ENCODE measurements around the gene HIVEP3. TPM values are rescaled to one million over a fixed set of nuclear protein-coding genes. Genes with fewer than 3 reads are reported as not detected.
A peak's percentile ranks its signal among the peaks of the same experiment; 100 is the strongest.

HIVEP3 gene
- total RNA-seq (2021) (8.1 and 11.0 TPM in 2 replicates), Bru-seq, nascent RNA (percentile 55 among the genes with signal in this experiment), BruChase-seq, experiment 1, labeled RNA remaining after a 2-hour chase (percentile 60 among the genes with signal in this experiment), BruChase-seq, experiment 2, labeled RNA remaining after a 6-hour chase (percentile 57 among the genes with signal in this experiment)
- long read RNA-seq, partial matches to known transcripts = 2 of 13 reads
- long read RNA-seq, other reads (novel, unspliced or antisense) = 9 of 13 reads

- intact Hi-C loops (cut with micrococcal nuclease; ENCODE audit: unreplicated experiment) = loop anchor here (1.0 to 10.0 kb wide), 3 partner anchors 106 to 226 kb away; no protein-coding TSS in a partner anchor
- Histone ChIP-seq H3K9me3 (ENCODE audit: insufficient read depth, low read depth) (no peaks in the 10 kb centered on the region), H4K20me1 (ENCODE audit: insufficient read depth) (no peaks in the 10 kb centered on the region), H3K4me3 (peak within 1 kb of the TSS; percentile 87), H3K27ac (peak within 1 kb of the TSS; percentile 75), H3K4me1 (replicated peaks; ENCODE audit: insufficient read depth) (peaks cover 70% of the 10 kb centered on the region), H3K4me2 (peak within 1 kb of the TSS; percentile 100), H2AFZ (peak within 1 kb of the TSS; percentile 80), H3K27me3 (ENCODE audit: insufficient read depth, low read depth) (no peaks in the 10 kb centered on the region), H3K79me2 (ENCODE audit: low read depth) (peaks cover 54% of the 10 kb centered on the region), H3K9me2 (ENCODE audit: insufficient read depth) (no peaks in the 10 kb centered on the region), H3F3A (ENCODE audit: insufficient read depth, low read depth) (peaks cover 43% of the 10 kb centered on the region), H3K36me3 (ENCODE audit: low read depth) (no peaks in the 10 kb centered on the region)
- DNase-seq = peak; percentile 14 to 50
- ChIA-PET CTCF (interaction anchor here (0.9 kb wide), 2 partner anchors 37 to 106 kb away, joined by 4 to 8 read pairs; no protein-coding TSS in a partner anchor), POLR2A (ENCODE audit: unreplicated experiment) (interaction anchor here (0.6 to 0.7 kb wide), 3 partner anchors 67 to 246 kb away, joined by 3 to 8 read pairs (median 3); no protein-coding TSS in a partner anchor)
- no peak for TF ChIP-seq CTCF (conservative IDR thresholded peaks at IDR 0.05)
- TF ChIP-seq EZH2 (IDR thresholded peaks at IDR 0.05; ENCODE audit: low read depth) = no peak
- no TSS peak for BruUV-seq (replicated peaks)
These were observed at the start of gene HIVEP3 for GRCh38 chr1:41918450-41919043. TSS of gene HIVEP3 (minus strand) at chr1:41918922.

- CTCF ChIA-PET = no interaction called here
- BruUV-seq (replicated peaks) = no TSS peak
These were observed 45.7 kb upstream of the HIVEP3 start for GRCh38 chr1:41964400-41964799.

GRCh38 chr1:41963636-41964035 is 44.9 kb upstream of the HIVEP3 start:
- Histone ChIP-seq H3K4me1 (replicated peaks; ENCODE audit: insufficient read depth) (no peaks in the 10 kb centered on the region), H2AFZ (no peak overlapping the region), H3K27me3 (ENCODE audit: insufficient read depth, low read depth) (no peaks in the 10 kb centered on the region), H3K9me2 (ENCODE audit: insufficient read depth) (no peaks in the 10 kb centered on the region), H4K20me1 (ENCODE audit: insufficient read depth) (no peaks in the 10 kb centered on the region), H3K36me3 (ENCODE audit: low read depth) (no peaks in the 10 kb centered on the region), H3K9me3 (ENCODE audit: insufficient read depth, low read depth) (no peaks in the 10 kb centered on the region), H3K4me2 (no peak overlapping the region), H3K4me3 (no peak overlapping the region), H3F3A (ENCODE audit: insufficient read depth, low read depth) (peaks cover under 1% of the 10 kb centered on the region; the same call in 1 of the 2 replicates), H3K27ac (no peak overlapping the region), H3K79me2 (ENCODE audit: low read depth) (peaks cover 5% of the 10 kb centered on the region; the same call in 1 of the 2 replicates)
- POLR2A ChIA-PET (ENCODE audit: unreplicated experiment) = no interaction called here
- TF ChIP-seq CTCF (conservative IDR thresholded peaks at IDR 0.05) = no peak
- TF ChIP-seq EZH2 (IDR thresholded peaks at IDR 0.05; ENCODE audit: low read depth) = no peak
- CTCF ChIA-PET = interaction anchor here (0.6 kb wide), 1 partner anchor 72 kb away, joined by 3 read pairs; no protein-coding TSS in a partner anchor
- DNase-seq = no peak
- BruUV-seq (replicated peaks) = no TSS peak
- intact Hi-C loops (cut with micrococcal nuclease; ENCODE audit: unreplicated experiment) = no loop called here

More at GRCh38 chr1:41964400-41964799, 45.7 kb upstream of the HIVEP3 start:
- no peaks in the 10 kb centered on the region for H3K4me1 ChIP-seq (replicated peaks; ENCODE audit: insufficient read depth)
- TF ChIP-seq EZH2 (IDR thresholded peaks at IDR 0.05; ENCODE audit: low read depth) = no peak
- TF ChIP-seq CTCF (conservative IDR thresholded peaks at IDR 0.05) = no peak
- H4K20me1 ChIP-seq (ENCODE audit: insufficient read depth) = no peaks in the 10 kb centered on the region
- POLR2A ChIA-PET (ENCODE audit: unreplicated experiment) = no interaction called here
- H3F3A ChIP-seq (ENCODE audit: insufficient read depth, low read depth) = no peaks in the 10 kb centered on the region
- no peak overlapping the region for H2AFZ ChIP-seq
- no peak overlapping the region for H3K4me2 ChIP-seq
- no peak overlapping the region for H3K4me3 ChIP-seq
- no peak for DNase-seq
- no peak overlapping the region for H3K27ac ChIP-seq
- no peaks in the 10 kb centered on the region for H3K27me3 ChIP-seq (ENCODE audit: insufficient read depth, low read depth)
- intact Hi-C loops (cut with micrococcal nuclease; ENCODE audit: unreplicated experiment) = no loop called here
- no peaks in the 10 kb centered on the region for H3K9me2 ChIP-seq (ENCODE audit: insufficient read depth)
- no peaks in the 10 kb centered on the region for H3K9me3 ChIP-seq (ENCODE audit: insufficient read depth, low read depth)
- H3K79me2 ChIP-seq (ENCODE audit: low read depth) = peaks cover 5% of the 10 kb centered on the region; the same call in 1 of the 2 replicates
- H3K36me3 ChIP-seq (ENCODE audit: low read depth) = no peaks in the 10 kb centered on the region
